ENCODE data around the gene NEXN.
A peak's percentile ranks its signal among the peaks of the same experiment; 100 is the strongest.
"Not testable (repeated sequence)": the region's sequence is repeated elsewhere in the genome, so short reads cannot be mapped to it uniquely, and the experiment has no call there.

NEXN gene

DNA sequence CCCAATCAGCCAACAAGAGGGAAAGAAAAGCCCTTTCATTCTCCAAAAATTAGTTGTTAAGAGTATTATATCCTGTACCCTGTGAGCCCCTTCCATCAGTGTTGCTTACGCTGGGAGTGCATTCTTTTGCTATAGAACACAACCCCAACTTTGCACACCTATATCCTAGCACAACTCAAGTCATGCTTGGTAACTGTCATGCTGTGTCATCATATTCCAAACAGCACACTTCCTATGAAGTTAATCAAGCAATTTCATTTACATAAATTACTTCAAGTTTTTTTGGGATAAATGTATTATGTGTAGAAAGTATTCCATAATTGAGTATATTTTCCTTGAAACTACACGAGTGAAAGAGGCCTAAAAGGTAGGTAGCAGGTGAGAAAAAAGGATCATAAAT is 70.4 kb downstream of the NEXN start:
- no peak for DNase-seq

DNA sequence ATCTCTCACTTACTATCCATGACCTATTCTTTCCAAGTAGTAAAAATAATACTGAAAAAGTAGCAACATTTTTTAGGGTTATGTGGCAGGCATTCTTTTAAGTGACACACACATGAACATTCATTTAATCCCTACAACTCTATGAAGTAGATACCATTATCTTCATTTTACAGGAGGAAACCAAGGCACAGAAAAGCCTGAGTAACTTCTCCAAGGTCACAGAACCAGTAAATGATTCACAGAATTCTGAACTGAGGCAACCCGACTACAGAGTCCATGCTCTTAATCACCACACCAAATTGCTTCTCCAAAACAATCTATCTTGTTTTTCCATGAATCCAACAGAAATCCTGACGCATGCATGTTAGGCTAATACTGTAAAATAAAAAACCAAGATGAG is 73.0 kb downstream of the NEXN start:
- DNase-seq: no peak

DNA sequence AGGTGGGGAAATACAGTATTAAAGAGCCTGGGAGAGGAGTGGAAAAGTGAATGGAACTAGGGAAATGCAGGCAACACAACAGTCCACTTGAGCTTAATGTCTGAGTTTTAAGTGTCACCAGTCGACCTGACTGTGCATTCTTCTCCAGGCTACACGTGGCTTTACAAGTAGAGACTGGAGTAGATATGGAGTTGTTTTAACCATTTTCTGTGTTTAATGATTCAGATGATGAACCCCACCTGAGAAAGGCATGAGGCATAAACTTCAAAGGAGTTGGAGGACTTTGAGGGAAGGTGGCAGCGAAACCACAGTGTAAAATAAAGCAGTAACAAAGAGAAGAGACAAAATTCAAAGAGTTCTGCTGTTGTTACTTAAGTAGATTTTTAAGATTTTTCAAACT is 77.9 kb downstream of the NEXN start:
- DNase-seq: no peak

DNA sequence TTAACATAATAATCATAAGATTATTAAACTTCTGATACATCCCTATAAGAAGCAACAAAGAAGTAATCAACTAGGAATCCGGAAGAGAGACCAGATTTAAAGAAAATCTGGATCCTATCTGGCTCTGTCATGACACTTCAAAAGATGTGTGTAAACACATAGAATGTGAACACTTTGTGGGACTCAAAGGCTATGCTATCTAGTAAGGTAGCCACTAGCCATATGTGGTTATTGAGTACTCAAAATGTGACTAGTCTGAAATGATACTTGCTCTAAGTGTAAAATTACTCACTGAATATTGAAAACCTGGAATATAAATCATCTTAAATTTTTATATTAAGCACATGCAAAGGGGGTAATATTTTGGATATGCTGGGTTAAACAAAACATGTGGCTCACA is 81.8 kb downstream of the NEXN start:
- no peak for DNase-seq

DNA sequence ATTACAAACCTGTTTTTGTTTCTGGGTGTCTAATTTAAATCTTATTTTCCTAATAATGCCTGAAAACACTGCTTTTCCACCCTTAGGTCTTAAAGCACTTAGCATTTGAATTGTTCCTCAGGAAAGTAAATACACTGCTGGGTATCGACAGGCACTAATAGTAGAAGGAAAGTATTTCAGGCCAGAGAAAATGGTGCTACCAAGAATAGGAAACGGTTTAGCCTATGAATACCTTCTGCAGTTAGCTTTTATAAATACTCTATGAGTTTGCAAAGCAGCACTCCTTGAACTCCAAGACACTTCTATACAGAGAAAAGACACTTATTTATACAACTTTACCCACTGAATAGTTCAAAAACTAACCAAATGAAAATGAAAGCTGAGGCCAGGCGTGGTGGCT is 83.7 kb downstream of the NEXN start:
- DNase-seq: no peak

DNA sequence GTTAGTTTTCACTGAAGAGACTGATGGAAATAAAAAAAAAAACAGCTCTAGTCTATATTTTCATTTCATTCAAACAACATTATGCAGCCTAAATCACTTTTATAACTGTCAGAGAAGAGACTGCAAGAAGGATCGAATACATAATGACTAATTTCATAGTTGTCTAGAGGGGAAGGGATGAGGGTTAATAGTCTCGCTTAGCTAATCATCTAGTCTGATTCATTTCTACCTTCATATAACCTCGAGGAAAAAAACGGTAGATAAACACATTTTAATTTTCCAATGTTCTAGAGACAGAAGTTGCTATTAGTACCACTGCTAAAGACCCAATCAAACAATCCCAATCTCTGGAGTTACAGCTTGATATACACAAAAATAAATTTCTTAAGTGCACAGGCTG is 87.0 kb downstream of the NEXN start:
- DNase-seq: no peak

DNA sequence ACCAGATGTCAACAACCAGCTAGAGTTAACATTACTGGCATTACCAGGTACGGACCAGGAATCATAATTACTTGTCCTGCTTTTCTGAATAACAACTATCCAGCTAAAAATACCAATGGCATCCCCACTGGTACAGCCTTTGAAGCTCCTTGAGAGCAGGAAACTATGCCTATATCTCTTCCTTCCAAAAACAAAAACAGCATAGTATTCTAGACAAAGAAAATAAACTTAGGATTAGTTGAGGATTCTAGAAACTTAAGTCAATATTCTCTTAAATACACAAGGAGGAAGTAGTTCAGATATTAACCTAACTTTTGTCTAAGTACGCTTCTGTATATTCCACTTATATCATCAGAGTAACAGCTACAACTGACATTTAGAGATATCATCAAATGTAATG is 87.5 kb downstream of the NEXN start:
- no peak for DNase-seq

DNA sequence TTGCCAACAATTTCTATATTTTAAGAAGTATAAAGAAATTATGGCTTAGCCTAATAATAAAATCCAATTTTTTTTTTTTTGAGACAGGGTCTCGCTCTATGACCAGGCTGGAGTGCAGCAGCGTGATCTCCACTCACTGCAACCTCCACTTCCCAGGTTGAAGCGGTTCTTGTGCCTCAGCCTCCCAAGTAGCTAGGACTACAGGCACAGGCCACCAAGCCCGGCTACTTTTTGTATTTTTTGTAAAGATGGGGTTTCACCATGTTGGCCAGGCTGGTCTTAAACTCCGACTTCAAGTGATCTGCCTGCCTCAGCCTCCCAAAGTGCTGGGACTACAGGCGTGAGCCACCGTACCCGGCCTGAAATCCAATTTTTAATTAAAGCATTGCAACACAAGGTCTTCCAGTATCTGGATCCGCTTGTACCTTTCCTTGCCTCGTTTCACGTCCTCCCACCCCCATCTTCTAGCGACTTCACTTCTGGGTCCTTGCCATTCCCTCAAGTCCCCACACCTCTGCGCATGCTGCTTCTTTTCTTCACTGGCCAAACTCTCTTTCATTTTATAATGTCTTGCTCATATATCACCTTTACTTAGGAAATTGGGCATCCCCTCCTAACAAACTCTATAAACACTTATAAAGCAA is 88.1 kb downstream of the NEXN start:
- no peak for DNase-seq

DNA sequence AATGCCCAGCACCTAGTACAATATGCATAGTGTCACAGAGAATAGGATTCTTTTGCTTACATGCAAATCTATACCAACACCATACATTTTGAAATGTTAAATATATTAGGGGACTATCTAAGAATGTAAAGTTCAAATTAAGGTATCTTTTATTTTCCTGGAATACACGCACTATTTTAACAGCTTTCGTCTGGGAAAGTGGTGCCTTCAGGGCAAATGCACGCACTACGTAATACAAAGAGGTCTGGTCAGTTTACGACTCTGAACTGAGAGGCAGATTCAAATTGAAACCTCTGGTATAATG is 89.5 kb downstream of the NEXN start:
- DNase-seq: no peak

DNA sequence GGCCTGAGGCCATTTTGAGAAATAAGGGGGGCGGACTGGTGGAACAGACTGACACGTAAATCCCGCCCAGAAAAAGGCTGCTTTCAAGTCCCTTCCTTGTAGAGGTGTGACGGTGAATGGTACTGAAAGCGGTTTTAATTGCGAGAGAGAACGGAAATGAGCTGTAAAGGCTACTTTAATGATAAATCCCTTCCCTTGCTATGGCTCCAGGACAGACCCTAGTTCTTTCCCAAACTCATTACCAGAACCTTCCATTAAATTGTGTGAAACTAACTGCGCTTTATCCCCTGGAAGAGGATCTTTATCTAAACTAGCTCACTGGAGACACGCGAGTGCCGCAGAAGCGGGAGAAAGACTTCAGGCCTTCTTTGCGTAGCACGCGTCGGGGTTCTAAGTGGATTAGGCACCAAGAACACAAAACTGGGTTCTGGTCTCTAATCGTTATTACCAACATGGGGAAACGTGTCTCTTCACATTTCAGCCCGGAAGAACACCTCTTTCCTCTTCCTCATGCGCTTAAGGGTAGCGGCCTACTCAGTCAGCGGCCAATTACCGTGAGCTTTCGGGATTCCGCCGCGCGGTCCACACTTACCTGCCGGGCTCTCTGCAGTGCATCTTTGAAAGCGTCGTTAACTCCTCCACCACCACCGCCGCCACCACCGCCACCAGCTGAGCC is 90.0 kb downstream of the NEXN start:
- DNase-seq: peak in 49 of 58 donors; percentile 1 to 88 (median 38)

DNA sequence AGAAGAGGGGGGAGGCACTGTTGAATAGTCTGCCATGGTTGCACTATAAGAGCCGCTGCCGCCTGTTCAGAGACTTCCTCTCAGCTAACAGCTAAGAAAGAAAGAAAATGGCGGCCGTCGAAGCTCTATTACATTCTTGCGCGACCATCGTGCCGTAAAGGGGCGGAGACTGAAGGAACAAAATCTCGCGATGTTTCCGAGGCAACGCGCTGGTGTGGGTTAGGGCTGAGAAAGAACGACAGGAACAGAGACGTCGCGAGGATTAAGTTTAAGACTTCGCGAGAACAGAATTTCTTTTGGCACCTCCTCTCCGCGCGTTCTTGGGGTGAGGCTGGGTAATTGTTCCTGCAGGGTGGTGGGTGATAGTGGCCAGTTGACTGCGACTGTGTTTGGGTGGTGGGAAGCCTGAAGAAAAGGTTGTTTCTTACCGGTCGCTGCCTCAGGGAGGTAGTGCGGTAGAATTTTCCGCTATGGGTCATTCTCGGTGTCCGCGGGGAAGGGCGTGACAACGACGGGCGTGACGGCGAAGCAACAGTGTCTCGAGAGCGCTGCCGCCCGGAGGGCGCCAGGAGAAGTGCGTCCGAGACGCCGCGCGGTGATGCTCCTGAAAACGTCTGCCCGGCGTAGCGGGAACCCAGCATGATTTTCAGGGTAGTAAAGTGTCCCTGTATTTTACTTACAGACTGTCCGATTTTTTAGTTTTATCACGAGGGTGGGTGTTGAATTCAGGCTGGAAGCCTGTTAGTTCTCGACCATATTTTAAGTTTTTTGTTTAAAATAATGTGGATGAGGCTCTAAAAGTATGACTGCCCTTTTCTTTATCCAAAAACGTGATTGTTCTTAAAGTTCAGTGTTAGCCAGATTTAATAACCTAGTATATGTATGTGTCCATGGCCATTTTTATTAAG is 90.8 kb downstream of the NEXN start, which contains the start of gene FUBP1:
FUBP1 (minus strand) TSS at position 104 of the 908 bp plus-strand sequence; CDS start at position 36, 68 bp downstream.
- peak; percentile 71 to 97 (median 90) for DNase-seq

DNA sequence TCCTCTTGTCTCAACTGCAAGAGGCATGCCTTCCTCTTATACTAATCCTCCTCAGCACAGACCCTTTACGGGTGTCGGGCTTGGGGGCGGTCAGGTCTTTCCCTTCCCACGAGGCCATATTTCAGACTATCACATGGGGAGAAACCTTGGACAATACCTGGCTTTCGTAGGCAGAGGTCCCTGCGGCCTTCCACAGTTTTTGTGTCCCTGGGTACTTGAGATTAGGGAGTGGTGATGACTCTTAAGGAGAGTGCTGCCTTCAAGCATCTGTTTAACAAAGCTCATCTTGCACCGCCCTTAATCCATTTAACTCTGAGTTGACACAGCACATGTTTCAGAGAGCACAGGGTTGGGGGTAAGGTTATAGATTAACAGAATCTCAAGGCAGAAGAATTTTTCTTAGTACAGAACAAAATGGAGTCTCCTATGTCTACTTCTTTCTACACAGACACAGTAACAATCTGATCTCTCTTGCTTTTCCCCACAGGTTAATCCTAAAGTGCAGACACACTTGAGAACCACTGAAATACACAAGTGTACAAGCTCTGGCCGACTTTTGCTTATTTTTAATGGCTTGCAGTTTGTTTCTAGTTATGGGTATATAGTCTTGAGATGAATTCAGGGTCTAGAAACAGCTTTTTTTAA is 95.0 kb downstream of the NEXN start:
- not testable (repeated sequence) for DNase-seq

DNA sequence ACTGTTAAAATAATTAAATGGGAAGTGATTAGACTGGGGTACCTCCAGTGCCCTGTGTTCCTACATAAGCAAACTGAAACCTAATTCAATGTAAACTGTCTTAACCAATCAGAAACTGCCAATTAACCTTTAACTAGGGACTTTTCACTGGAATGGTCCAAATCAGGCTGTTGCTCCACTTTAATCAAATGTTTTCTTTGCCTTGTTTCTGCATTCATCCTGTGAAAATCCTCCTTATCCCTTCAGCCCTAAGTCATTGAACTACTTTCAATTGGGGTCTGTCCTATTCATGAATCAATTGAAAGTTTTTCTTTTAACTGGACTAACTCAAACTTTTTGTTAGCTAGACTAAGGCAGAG is 95.6 kb downstream of the NEXN start:
- DNase-seq: no peak

DNA sequence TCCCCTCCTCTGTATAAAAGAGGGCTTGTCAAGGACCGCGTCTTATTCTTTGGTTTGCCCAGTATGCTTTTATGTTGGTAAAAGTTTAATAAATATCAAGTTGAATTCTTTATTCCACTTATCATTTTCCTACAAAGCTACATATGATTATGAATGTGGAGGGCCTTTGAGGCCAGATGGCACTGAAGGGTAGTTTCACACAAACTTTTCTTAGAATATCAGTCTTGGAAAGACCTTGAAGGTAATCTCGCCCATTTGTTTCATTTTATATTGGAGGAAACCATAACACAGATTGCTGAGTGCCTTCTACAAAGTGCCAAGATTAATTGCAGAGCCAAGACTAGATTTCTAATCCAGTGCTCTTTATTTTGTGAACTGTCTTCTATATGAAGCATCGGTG is 96.2 kb downstream of the NEXN start:
- no peak for DNase-seq

DNA sequence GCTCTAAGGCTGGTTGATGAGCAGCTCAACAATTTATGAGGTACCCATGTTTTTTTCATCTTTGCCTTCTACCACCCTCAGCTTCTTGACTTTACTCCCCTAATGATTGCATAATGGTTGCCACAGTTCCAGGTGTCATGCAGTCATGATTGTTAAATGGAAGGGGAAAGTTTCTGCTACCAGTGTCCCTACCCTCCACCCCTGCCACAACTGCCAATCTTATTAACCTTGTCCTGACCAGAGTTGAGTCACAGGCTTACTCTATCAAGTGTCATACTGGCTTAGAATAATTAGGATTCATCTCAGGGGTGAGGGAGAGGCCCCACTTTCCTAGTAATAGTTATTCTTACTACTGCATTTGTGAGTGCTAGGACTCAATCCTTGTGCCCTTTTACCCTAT is 98.4 kb downstream of the NEXN start:
- no peak for DNase-seq

DNA sequence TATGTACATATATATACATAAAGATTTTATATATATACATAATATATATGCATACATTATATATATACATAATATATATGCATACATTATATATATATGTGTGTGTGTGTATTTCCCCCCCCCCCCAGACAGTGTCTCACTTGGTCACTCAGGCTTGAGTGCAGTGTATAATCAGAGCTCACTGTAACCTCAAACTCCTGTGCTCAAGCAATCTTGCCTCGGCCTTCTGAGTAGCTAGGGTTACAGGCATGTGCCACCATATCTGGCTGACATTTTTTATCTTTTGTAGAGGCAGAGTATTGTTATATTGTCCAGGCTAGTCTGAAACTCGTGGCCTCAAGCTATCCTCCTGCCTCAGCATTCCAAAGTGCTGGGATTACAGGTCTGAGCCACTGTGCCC is 99.5 kb downstream of the NEXN start:
- no peak for DNase-seq

DNA sequence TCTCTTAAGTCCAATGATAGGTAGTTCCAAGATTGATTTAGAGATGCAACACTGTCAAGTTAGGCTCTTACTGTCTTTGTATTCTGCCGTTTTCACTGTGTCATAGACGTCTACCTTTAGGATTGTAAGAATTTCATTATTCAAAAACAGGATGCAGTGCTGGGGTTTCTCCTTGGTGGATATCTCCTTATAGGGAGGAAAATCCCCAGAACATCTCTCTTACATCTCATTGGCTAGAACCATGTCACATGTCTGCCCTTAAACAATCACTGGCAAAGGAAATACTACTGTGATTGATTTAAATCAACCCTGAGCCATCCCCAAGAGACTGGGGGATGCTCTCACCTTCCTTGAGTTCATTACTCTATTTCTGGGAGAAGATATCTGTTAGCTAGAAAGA is 101.3 kb downstream of the NEXN start:
- DNase-seq: no peak

DNA sequence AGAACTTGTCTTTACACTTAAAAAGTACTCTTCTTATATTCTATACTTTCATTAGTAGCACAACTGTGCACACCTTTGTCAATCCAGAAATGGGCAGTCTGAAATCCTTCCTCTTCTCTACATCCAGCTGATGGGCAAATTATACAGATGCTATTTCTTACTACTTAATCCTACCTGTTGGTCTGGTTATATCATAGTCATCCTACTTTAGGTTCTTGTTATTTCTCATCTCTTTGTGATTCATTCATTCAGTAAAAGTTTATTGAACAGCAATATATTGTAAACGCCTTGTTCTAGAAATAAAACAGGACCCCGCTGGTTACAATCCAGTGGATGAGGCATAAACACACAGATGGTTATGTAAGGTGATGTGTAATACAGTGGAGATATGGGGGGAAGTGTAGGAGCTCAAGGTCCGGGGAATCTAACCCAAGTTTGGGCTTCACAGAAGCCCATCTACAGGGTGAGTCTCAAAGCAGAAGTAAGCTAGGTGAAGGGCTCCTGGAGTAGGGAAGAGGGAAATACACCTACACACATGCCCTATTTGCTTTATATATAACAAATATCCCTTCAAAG is 102.3 kb downstream of the NEXN start:
- DNase-seq: no peak

DNA sequence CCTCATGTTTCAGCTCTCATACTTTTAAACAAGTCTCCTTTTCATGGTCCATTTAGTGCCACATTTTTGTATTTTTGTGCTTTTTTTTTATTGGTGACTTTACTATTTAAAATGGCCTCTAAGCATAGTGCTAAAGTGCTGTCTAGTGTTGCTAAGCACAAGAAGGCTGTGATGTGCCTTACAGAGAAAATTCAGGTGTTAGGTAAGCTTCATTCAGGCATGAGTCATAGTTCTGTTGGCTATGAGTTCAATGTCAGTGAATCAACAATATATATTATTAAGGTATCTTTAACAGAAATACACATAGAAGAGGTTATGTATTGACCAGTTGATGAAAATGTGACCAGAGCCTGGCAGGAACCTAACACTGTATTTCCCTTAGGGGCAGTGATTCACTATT is 103.2 kb downstream of the NEXN start:
- DNase-seq: no peak
